PC-9 (cell line): Measurements from ENCODE around the gene LIN37. TPM values are rescaled to one million over a fixed set of nuclear protein-coding genes. Genes with fewer than 3 reads are reported as not detected.
"Not testable (repeated sequence)": the region's sequence is repeated elsewhere in the genome, so short reads cannot be mapped to it uniquely, and the experiment has no call there.

Source experiments
- BruUV-seq: library from RNA; stranded (reverse); fragments of 400-500 nt; replicated peaks from 2 replicates; lab custom pipeline; 2021; lab: Mats Ljungman, UMichigan
- CTCF ChIA-PET: fragments of 300-600 bp; sonication (Branson Sonifier 250); formaldehyde crosslinking; loops from one replicate; lab custom pipeline; 2022; ENCODE audit warnings: antibody characterized with exemption; lab: Charles Lee
- POLR2A ChIA-PET: fragments of 300-600 bp; sonication (Branson Sonifier 250); formaldehyde crosslinking; loops from one replicate; lab custom pipeline; 2022; ENCODE audit warnings: antibody characterized with exemption; ENCODE audit not compliant: unreplicated experiment; lab: Charles Lee
- DNase-seq, 2 experiments: peaks; one replicate each; pipeline versions ENCODE4 v3.0.0 to v3.0.0-alpha.2; 2015 to 2022; ENCODE audit warnings: mixed read lengths in 1 of 2
- H2AFZ ChIP-seq: fragments of 200-600 bp; sonication (generic); 2 replicates; pipeline ENCODE4 v1.8.1; 2017; ENCODE audit warnings: antibody characterized with exemption
- H3F3A ChIP-seq: fragments of 200-600 bp; sonication (generic); 2 replicates; pipeline ENCODE4 v1.8.1; 2017; ENCODE audit warnings: antibody characterized with exemption, mild to moderate bottlenecking, low read depth; ENCODE audit not compliant: insufficient read depth
- H3K27ac ChIP-seq: fragments of 200-600 bp; sonication (generic); 2 replicates; pipeline ENCODE4 v1.6.1; 2016; ENCODE audit warnings: mixed run types
- H3K27me3 ChIP-seq: fragments of 200-600 bp; sonication (generic); 2 replicates; pipeline ENCODE4 v1.6.1; 2016; ENCODE audit warnings: low read depth, mixed run types; ENCODE audit not compliant: insufficient read depth
- H3K36me3 ChIP-seq: fragments of 200-600 bp; sonication (generic); 2 replicates; pipeline ENCODE4 v1.6.1; 2016; ENCODE audit warnings: low read depth, mixed run types
- H3K4me1 ChIP-seq: fragments of 200-600 bp; sonication (generic); replicated peaks from 2 replicates; pipeline ENCODE4 v1.6.1; 2016; ENCODE audit warnings: mixed run types; ENCODE audit not compliant: insufficient read depth
- H3K4me2 ChIP-seq: fragments of 200-600 bp; sonication (generic); 2 replicates; pipeline ENCODE4 v1.6.1; 2017; ENCODE audit warnings: mixed run types
- H3K4me3 ChIP-seq: fragments of 200-600 bp; sonication (generic); 2 replicates; pipeline ENCODE4 v1.6.1; 2016; ENCODE audit warnings: mixed run types
- H3K79me2 ChIP-seq: fragments of 200-600 bp; sonication (generic); 2 replicates; pipeline ENCODE4 v1.6.1; 2017; ENCODE audit warnings: low read depth, mixed run types
- H3K9me2 ChIP-seq: fragments of 200-600 bp; sonication (generic); 2 replicates; pipeline ENCODE4 v1.8.1; 2017; ENCODE audit warnings: mild to moderate bottlenecking; ENCODE audit not compliant: insufficient read depth
- H3K9me3 ChIP-seq: fragments of 200-600 bp; sonication (generic); 2 replicates; pipeline ENCODE4 v1.8.1; 2016; ENCODE audit warnings: low read depth; ENCODE audit not compliant: insufficient read depth
- H4K20me1 ChIP-seq: fragments of 200-600 bp; sonication (generic); 2 replicates; pipeline ENCODE4 v1.8.1; 2017; ENCODE audit not compliant: insufficient read depth
- CTCF ChIP-seq: fragments of 200-600 bp; sonication (generic); conservative IDR thresholded peaks from 2 replicates; pipeline ENCODE4 v1.6.1; 2017; ENCODE audit warnings: mixed run types, antibody characterized with exemption, mild to moderate bottlenecking, moderate library complexity
- EZH2 ChIP-seq: fragments of 200-600 bp; sonication (generic); IDR thresholded peaks from 2 replicates; pipeline ENCODE4 v1.8.0; 2017; ENCODE audit warnings: antibody characterized with exemption, low read depth
- intact Hi-C: fragments of 100-400 bp; cut with micrococcal nuclease; formaldehyde crosslinking; loops from one replicate; pipeline ENCODE4 v1.10.0; 2022; ENCODE audit not compliant: unreplicated experiment
- total RNA-seq: library from RNA; stranded (reverse); gene quantifications from 2 replicates; pipeline ENCODE4 v1.2.3, GENCODE V29; 2021

The LIN37 gene
- total RNA-seq, 1 experiment from 2014 or later, result 17.0 TPM

GRCh38 chr19:35768082-35768421 lies 19.7 kb downstream of the LIN37 start:
- TF ChIP-seq CTCF, result no peak
- no peak for TF ChIP-seq EZH2
- no peaks in the 10 kb centered on the region for H3K9me2 ChIP-seq
- ChIA-PET CTCF (no interaction called here), POLR2A (no interaction called here)
- intact Hi-C loops, result no loop called here
- no peaks in the 10 kb centered on the region for H3K4me1 ChIP-seq
- no peak overlapping the region for H3K27ac ChIP-seq
- H3K9me3 ChIP-seq, result no peaks in the 10 kb centered on the region
- H2AFZ ChIP-seq, result no peak overlapping the region
- no TSS peak for BruUV-seq
- no peaks in the 10 kb centered on the region for H3K27me3 ChIP-seq
- no peak overlapping the region for H3K4me3 ChIP-seq
- no peaks in the 10 kb centered on the region; the same call in 1 of the 2 replicates for H4K20me1 ChIP-seq
- H3K4me2 ChIP-seq, result no peak overlapping the region
- no peaks in the 10 kb centered on the region for H3K36me3 ChIP-seq
- peaks cover 17% of the 10 kb centered on the region; the same call in 1 of the 2 replicates for H3F3A ChIP-seq
- no peaks in the 10 kb centered on the region for H3K79me2 ChIP-seq
- no peak for DNase-seq

- H3K4me2 ChIP-seq, H4K20me1 ChIP-seq, H3K27ac ChIP-seq, H3K27me3 ChIP-seq, POLR2A ChIA-PET, H3K79me2 ChIP-seq, intact Hi-C loops, BruUV-seq, H2AFZ ChIP-seq, CTCF ChIA-PET, H3K9me2 ChIP-seq, H3K9me3 ChIP-seq, DNase-seq, H3K4me3 ChIP-seq, H3K36me3 ChIP-seq, H3K4me1 ChIP-seq: not testable (repeated sequence)
- peaks cover 22% of the 10 kb centered on the region; the same call in 1 of the 2 replicates for H3F3A ChIP-seq
Measured at GRCh38 chr19:35772362-35772761, 24.0 kb downstream of the LIN37 start.

GRCh38 chr19:35773020-35773806 lies 24.8 kb downstream of the LIN37 start:
- intact Hi-C loops, result no loop called here
- no peak for TF ChIP-seq CTCF
- TF ChIP-seq EZH2, result no peak
- Histone ChIP-seq H3K36me3 (no peaks in the 10 kb centered on the region), H3K79me2 (no peaks in the 10 kb centered on the region), H3K9me2 (no peaks in the 10 kb centered on the region), H3K9me3 (no peaks in the 10 kb centered on the region), H3F3A (peaks cover 22% of the 10 kb centered on the region; the same call in 1 of the 2 replicates), H3K4me3 (no peak overlapping the region), H3K27ac (no peak overlapping the region), H3K27me3 (no peaks in the 10 kb centered on the region), H2AFZ (no peak overlapping the region), H4K20me1 (no peaks in the 10 kb centered on the region), H3K4me2 (no peak overlapping the region), H3K4me1 (no peaks in the 10 kb centered on the region)
- POLR2A ChIA-PET, result interaction anchor here (0.6 to 0.7 kb wide), 3 partner anchors 33 to 129 kb away, joined by 5 to 26 read pairs (median 11); no protein-coding TSS in a partner anchor
- peak in 1 of 2 experiments; percentile 51 for DNase-seq
- no TSS peak for BruUV-seq
- CTCF ChIA-PET, result no interaction called here
